Measurements from ENCODE around the gene RIC1.

- TF ChIP-seq, protein P1, sequence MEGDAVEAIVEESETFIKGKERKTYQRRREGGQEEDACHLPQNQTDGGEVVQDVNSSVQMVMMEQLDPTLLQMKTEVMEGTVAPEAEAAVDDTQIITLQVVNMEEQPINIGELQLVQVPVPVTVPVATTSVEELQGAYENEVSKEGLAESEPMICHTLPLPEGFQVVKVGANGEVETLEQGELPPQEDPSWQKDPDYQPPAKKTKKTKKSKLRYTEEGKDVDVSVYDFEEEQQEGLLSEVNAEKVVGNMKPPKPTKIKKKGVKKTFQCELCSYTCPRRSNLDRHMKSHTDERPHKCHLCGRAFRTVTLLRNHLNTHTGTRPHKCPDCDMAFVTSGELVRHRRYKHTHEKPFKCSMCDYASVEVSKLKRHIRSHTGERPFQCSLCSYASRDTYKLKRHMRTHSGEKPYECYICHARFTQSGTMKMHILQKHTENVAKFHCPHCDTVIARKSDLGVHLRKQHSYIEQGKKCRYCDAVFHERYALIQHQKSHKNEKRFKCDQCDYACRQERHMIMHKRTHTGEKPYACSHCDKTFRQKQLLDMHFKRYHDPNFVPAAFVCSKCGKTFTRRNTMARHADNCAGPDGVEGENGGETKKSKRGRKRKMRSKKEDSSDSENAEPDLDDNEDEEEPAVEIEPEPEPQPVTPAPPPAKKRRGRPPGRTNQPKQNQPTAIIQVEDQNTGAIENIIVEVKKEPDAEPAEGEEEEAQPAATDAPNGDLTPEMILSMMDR (IDR thresholded peaks at IDR 0.05), result no peak
- TF ChIP-seq POLR2A (IDR thresholded peaks at IDR 0.05), result no peak
Measured at GRCh38 chr9:5721279-5722087, 92.6 kb downstream of the RIC1 start.
